Mucosa of stomach (tissue), 1 donor: ENCODE measurements around the gene C1QBP.

Source experiments
- H3K27me3 ChIP-seq: one replicate; pipeline ENCODE4 v1.7.0; 2013; ENCODE audit warnings: mild to moderate bottlenecking, low read length; ENCODE audit not compliant: control insufficient read depth, insufficient read depth
- H3K36me3 ChIP-seq: one replicate; pipeline ENCODE4 v1.7.0; 2013; ENCODE audit warnings: low read length; ENCODE audit not compliant: control insufficient read depth, insufficient read depth
- H3K4me1 ChIP-seq: one replicate; pipeline ENCODE4 v1.7.0; 2013; ENCODE audit warnings: mild to moderate bottlenecking, low read length; ENCODE audit not compliant: control insufficient read depth, insufficient read depth
- H3K4me3 ChIP-seq: one replicate; pipeline ENCODE4 v1.7.0; 2013; ENCODE audit warnings: low read length
- H3K9ac ChIP-seq: one replicate; pipeline ENCODE4 v1.7.0; 2013; ENCODE audit warnings: mild to moderate bottlenecking, low read length, moderate library complexity
- H3K9me3 ChIP-seq: one replicate; pipeline ENCODE4 v1.7.0; 2013; ENCODE audit warnings: mild to moderate bottlenecking, low read length, moderate library complexity; ENCODE audit not compliant: control insufficient read depth
- donor health status: Pancreatic carcinoma.

The C1QBP gene

DNA sequence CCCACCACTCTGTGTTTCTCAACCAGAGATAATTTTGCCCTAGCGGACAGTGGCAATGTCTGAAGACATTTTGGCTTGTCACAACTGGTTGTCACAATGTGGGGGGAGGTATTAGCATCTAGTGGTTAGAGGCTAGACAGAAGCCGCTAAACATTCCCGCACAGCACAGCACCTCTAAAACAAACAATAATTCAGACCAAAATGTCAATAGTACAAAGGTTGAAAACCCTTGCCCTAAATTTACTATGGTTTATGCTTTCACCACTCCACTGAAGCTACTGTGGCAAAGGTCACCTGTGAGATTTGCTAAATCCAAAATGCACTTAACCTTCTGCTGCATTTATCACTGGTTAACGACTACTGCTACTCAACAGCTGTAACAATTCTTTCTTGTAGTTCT is 33.6 kb downstream of the C1QBP start:
- Histone ChIP-seq H3K4me3 (no peak overlapping the region), H3K27me3 (no peaks in the 10 kb centered on the region), H3K9ac (no peak overlapping the region), H3K36me3 (peaks cover 25% of the 10 kb centered on the region), H3K9me3 (no peaks in the 10 kb centered on the region), H3K4me1 (peaks cover 10% of the 10 kb centered on the region)

DNA sequence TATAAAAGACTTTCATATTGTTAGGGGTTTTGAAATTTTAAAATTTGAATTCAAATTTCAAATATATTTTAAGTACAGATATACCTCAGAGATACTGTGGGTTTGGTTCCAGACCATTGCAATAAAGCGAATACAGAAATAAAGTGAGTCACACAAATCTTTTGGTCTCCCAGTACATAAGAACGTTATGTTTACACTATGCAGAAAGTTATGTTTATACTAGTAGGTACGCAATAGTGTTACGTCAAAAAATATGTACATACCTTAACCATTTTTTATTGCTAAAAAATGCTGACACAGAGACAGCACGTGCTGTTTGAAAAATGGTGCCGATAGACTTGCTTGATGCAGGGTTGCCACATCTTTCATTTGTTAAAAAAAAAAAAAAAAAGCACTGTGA is 39.2 kb downstream of the C1QBP start:
- Histone ChIP-seq H3K27me3 (no peaks in the 10 kb centered on the region), H3K9ac (no peak overlapping the region), H3K9me3 (no peaks in the 10 kb centered on the region), H3K4me3 (no peak overlapping the region), H3K36me3 (peaks cover 7% of the 10 kb centered on the region), H3K4me1 (peaks cover under 1% of the 10 kb centered on the region)

DNA sequence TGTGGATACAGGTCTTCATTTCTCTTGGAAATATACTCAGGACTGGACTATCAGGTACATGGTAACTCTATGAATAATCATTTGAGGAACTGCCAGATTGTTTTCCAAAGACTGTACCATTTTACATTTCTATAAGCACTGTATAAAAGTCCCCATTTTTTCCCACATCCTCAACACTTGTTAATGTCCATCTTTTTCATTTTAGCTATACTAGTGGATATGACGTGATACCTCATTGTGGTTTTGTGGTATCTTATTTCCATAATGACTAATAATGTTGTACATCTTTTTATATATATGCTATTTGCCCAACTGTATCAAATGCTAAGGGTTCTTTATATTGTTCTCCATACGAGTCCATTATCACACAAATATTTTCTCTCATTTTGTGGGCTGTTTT is 42.3 kb downstream of the C1QBP start:
- Histone ChIP-seq H3K4me3 (no peak overlapping the region), H3K4me1 (no peaks in the 10 kb centered on the region), H3K9ac (no peak overlapping the region), H3K9me3 (no peaks in the 10 kb centered on the region), H3K36me3 (peaks cover 13% of the 10 kb centered on the region), H3K27me3 (no peaks in the 10 kb centered on the region)

DNA sequence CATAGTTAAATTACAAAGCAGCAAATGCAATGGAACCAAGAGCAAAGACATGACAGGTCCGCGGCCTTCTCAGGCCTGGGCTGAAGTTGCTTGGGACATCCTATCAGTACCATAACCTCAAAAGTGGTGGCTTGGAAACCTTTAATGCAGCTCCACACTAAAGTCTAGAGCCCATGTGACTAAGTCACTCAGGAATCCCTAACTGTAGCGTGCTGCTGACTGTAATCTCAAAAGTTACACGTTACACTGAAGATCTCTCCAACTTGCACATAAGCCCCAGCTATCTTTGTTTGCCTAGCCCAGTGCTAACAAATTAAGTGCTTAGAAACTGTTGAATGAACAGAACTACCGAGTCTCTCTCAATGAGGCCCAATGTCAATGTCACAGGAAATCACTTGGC is 47.3 kb downstream of the C1QBP start:
- no peaks in the 10 kb centered on the region for H3K9me3 ChIP-seq
- no peaks in the 10 kb centered on the region for H3K4me1 ChIP-seq
- H3K4me3 ChIP-seq = no peak overlapping the region
- peaks cover 18% of the 10 kb centered on the region for H3K36me3 ChIP-seq
- no peaks in the 10 kb centered on the region for H3K27me3 ChIP-seq
- H3K9ac ChIP-seq = no peak overlapping the region
